GM10248 (cell line): ENCODE measurements around the gene NAA80.

Experiments used
- CTCF ChIA-PET: fragments of 300-600 bp; sonication (Branson Sonifier 250); formaldehyde crosslinking; extraction: SDS; loops from one replicate; lab custom pipeline; 2021; ENCODE audit warnings: antibody characterized with exemption; lab: Yijun Ruan, JAX
- POLR2A ChIA-PET: fragments of 350-650 bp; sonication (Branson Sonifier 250); formaldehyde crosslinking; extraction: SDS; loops from one replicate; lab custom pipeline; 2020; ENCODE audit warnings: antibody characterized with exemption; lab: Yijun Ruan, JAX
- DNase-seq: peaks from one replicate; pipeline ENCODE4 v3.0.0; 2012; ENCODE audit errors: extremely low spot score
- CTCF ChIP-seq: IDR thresholded peaks from 2 replicates; pipeline ENCODE4 v1.5.1; 2012; ENCODE audit warnings: mild to moderate bottlenecking, low read depth; ENCODE audit errors: extremely low read depth, missing control alignments, control extremely low read depth

The NAA80 gene

GRCh38 chr3:50299638-50299928, 378 bp upstream of the NAA80 start:
- no peak for DNase-seq
- ChIA-PET POLR2A (interaction anchor here (0.6 to 2.2 kb wide), 10 partner anchors 18 to 1201 kb away, joined by 3 to 13 read pairs (median 4); partner anchors contain the start of gene GNAI2), CTCF (interaction anchor here (0.8 to 3.5 kb wide), 12 partner anchors 12 to 71 kb away, joined by 3 to 23 read pairs (median 4); no protein-coding TSS in a partner anchor)
- TF ChIP-seq CTCF = no peak

DNA sequence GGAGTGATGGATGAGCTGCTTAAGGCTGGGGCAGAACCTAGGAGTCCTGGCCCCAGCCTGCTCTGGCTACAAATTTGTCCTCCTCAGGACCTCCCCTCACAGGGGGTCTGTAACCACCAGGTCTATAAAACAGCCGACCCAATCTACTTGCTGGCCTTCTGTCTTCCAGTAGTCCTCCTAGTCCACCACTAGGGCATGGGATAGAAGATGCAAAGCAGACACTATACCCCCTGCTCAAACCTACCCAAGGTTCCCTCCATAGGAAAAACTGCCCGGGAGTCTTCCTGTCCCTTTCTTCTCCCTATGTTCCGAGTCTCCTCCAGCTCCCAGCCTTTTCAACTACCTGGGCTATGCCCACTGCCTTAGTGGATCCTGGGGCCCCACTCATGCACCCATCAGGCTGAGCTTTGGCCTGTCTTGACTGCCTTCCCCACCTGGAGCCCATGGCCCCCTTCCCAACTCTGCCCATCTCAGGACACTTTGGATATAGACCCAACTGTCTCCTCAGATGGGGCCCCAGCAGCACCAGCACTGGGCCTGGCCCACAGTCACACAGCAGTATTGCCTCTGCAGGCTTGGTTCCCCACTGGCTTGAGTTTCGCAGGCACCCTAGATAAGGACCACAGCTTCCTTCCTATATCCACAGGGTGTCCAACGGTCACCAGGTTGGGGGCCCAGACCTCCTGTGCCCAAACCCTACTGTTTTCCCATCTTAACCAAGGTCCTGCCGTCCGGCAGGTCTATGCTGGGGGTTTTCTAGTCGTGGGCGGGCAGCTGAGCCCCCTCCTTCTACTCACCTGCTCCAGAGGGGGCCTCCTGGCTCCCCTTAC, 1.1 kb downstream of the NAA80 start:
- no peak for TF ChIP-seq CTCF
- CTCF ChIA-PET = interaction anchor here (0.9 to 3.5 kb wide), 12 partner anchors 9 to 70 kb away, joined by 3 to 23 read pairs (median 4); no protein-coding TSS in a partner anchor
- POLR2A ChIA-PET = interaction anchor here (2.2 kb wide), 1 partner anchor 39 kb away, joined by 13 read pairs; no protein-coding TSS in a partner anchor
- no peak for DNase-seq

DNA sequence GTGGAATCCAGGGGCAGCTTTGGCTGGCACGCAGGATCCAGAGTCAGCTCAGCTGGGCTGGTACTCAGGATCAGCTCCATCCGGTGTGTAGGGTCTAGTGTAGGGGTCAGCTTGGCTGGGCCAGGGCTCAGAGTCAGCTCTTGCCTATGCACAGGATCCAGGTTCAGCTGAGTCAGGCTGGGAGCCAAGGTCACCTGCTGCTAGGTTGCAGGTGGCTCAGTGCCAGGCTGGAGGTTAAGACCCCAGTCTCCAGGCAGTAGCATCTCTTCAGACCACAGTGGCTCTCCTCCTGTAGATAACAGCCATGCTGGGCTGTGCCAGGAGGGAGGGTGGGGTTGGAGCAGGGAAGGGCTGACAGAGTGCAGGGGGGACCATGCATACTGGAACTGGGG, 1.8 kb downstream of the NAA80 start:
- ChIA-PET CTCF (interaction anchor here (0.7 to 3.5 kb wide), 4 partner anchors 18 to 34 kb away, joined by 3 to 23 read pairs (median 3); no protein-coding TSS in a partner anchor), POLR2A (no interaction called here)
- no peak for TF ChIP-seq CTCF
- DNase-seq = no peak

DNA sequence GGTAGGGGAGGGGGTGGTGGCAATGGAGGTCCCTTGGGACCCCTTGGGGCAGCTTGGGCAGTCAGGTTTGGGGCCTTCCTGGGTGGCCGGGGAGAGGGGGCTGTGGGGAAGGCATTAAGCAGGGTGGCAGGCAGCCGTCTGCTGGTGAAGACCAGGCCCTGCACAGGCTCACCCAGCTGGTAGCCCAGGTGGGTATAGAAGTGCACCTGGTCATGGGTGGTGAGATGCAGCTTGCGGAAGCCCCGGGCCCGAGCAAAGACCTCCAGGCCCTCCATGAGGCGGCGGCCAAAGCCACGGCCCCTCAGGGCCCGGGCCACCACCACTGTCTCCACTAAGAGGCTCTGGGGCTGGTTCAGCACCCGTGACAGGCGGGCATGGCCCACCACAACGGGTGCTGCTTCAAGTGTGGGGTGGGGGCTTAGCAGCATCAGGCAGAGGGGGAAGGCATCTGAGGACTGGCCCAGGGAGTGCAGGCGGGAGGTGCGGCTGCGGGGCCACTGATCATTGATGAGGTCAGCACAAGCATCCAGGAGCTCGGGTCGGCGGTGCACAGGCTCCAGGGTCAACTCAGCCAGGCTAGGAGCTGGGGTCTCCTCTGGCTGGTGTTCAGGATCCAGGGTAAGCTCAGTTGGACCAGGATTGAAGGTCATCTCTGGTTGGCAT, 2.4 kb downstream of the NAA80 start:
- DNase-seq = no peak
- ChIA-PET CTCF (interaction anchor here (0.7 to 3.5 kb wide), 3 partner anchors 22 to 34 kb away, joined by 3 to 23 read pairs (median 3); no protein-coding TSS in a partner anchor), POLR2A (no interaction called here)
- TF ChIP-seq CTCF = no peak

GRCh38 chr3:50295553-50296431, 3.4 kb downstream of the NAA80 start:
- no peak for TF ChIP-seq CTCF
- ChIA-PET CTCF (interaction anchor here (0.9 to 2.3 kb wide), 5 partner anchors 10 to 36 kb away, joined by 3 to 8 read pairs (median 3); no protein-coding TSS in a partner anchor), POLR2A (no interaction called here)
- DNase-seq = no peak
